Caco-2 (cell line): ENCODE measurements around the gene PAFAH2. TPM values are rescaled to one million over a fixed set of nuclear protein-coding genes. Genes with fewer than 3 reads are reported as not detected.

Experiments used
- BruUV-seq: library from RNA; stranded (reverse); fragments of 400-500 nt; replicated peaks from 2 replicates; lab custom pipeline; 2021; lab: Mats Ljungman, UMichigan
- CTCF ChIA-PET: fragments of 300-600 bp; sonication (Branson Sonifier 250); formaldehyde crosslinking; loops from one replicate; lab custom pipeline; 2022; ENCODE audit warnings: antibody characterized with exemption; lab: Charles Lee
- POLR2A ChIA-PET: fragments of 300-600 bp; sonication (Branson Sonifier 250); formaldehyde crosslinking; loops from one replicate; lab custom pipeline; 2022; ENCODE audit warnings: antibody characterized with exemption; lab: Charles Lee
- DNase-seq, 2 experiments: peaks; one replicate each; pipeline versions ENCODE4 v3.0.0 to v3.0.0-alpha.2; 2020 to 2022
- H3K27me3 ChIP-seq: replicated peaks from 2 replicates; pipeline ENCODE4 v1.6.0; 2011; ENCODE audit warnings: low read length; ENCODE audit not compliant: control insufficient read depth, insufficient read depth
- H3K36me3 ChIP-seq: 2 replicates; pipeline ENCODE4 v1.5.1; 2011; ENCODE audit warnings: low read length; ENCODE audit not compliant: control insufficient read depth, insufficient read depth
- H3K4me1 ChIP-seq: fragments of 250-450 bp; sonication (Bioruptor Pico); 2 replicates; pipeline ENCODE4 v1.5.1; 2020; ENCODE audit warnings: mild to moderate bottlenecking
- H3K4me3 ChIP-seq: 2 replicates; pipeline ENCODE4 v1.5.1; 2011; ENCODE audit warnings: low read depth, mild to moderate bottlenecking, control low read depth, low read length
- H3K9me3 ChIP-seq: fragments of 250-450 bp; sonication (Bioruptor Pico); 2 replicates; pipeline ENCODE4 v1.5.1; 2020; ENCODE audit warnings: mild to moderate bottlenecking, moderate library complexity
- H3K27ac Mint-ChIP-seq: one replicate; pipeline ENCODE4 v1.8.0; 2022; ENCODE audit warnings: mixed read lengths; ENCODE audit not compliant: unreplicated experiment
- H3K27me3 Mint-ChIP-seq: one replicate; pipeline ENCODE4 v1.8.0; 2022; ENCODE audit warnings: mixed read lengths; ENCODE audit not compliant: insufficient read depth, unreplicated experiment
- H3K36me3 Mint-ChIP-seq: one replicate; pipeline ENCODE4 v1.8.0; 2022; ENCODE audit warnings: mild to moderate bottlenecking, mixed read lengths; ENCODE audit not compliant: insufficient read depth, unreplicated experiment
- H3K4me1 Mint-ChIP-seq: one replicate; pipeline ENCODE4 v1.8.0; 2022; ENCODE audit warnings: low read depth, mixed read lengths; ENCODE audit not compliant: unreplicated experiment
- H3K4me3 Mint-ChIP-seq: one replicate; pipeline ENCODE4 v1.8.0; 2022; ENCODE audit warnings: mild to moderate bottlenecking, moderate library complexity, mixed read lengths; ENCODE audit not compliant: unreplicated experiment
- H3K9me3 Mint-ChIP-seq: one replicate; pipeline ENCODE4 v1.8.0; 2022; ENCODE audit warnings: mixed read lengths; ENCODE audit not compliant: unreplicated experiment
- intact Hi-C: fragments of 100-400 bp; cut with micrococcal nuclease; formaldehyde crosslinking; loops from one replicate; pipeline ENCODE4 v1.10.0; 2022; ENCODE audit not compliant: unreplicated experiment
- total RNA-seq: library from RNA; stranded (reverse); gene quantifications from 2 replicates; pipeline ENCODE4 v1.2.3, GENCODE V29; 2022
- TF ChIP-seq, protein P1 (sequence below), 2 experiments: fragments of 200-600 bp in 1 of 2; IDR thresholded peaks; 1 replicate in 1 of 2; 2 replicates in 1 of 2; pipeline versions ENCODE4 v1.5.1 to v1.8.0; 2011 to 2022; ENCODE audit warnings: antibody characterized with exemption in 1 of 2, control low read depth in 1 of 2, inconsistent platforms in 1 of 2, low read depth in 1 of 2, low read length in 1 of 2, mild to moderate bottlenecking in 1 of 2, moderate library complexity in 1 of 2; ENCODE audit not compliant: insufficient read depth in 1 of 2, severe bottlenecking in 1 of 2, unreplicated experiment in 1 of 2

PAFAH2 gene
- total RNA-seq, 1 experiment from 2014 or later = 8.0 TPM

DNA sequence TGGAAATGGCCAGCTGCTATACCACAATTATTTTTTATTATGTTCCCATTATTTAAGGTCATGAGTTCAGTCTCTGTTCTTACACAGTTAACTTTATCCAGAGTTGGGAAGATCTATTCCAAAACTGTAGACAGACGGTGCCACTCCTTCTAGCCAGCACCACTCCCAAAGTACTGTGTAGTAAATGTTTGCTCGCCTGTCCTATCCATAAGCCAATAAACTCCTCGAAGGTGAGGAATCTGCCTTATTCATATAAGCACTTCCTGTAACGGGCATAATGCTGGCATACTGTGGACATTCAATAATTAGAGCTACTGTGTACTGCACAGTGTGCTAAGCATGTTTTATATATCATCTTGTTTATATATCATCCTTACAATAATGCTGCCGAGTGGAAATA lies 65.5 kb downstream of the PAFAH2 start:
- no peak for DNase-seq
- Mint-ChIP-seq H3K27me3 (no peaks in the 10 kb centered on the region), H3K9me3 (no peaks in the 10 kb centered on the region), H3K27ac (no peak overlapping the region), H3K4me3 (no peak overlapping the region), H3K36me3 (no peaks in the 10 kb centered on the region), H3K4me1 (peaks cover 7% of the 10 kb centered on the region)
- CTCF ChIA-PET = no interaction called here
- Histone ChIP-seq H3K9me3 (no peaks in the 10 kb centered on the region), H3K4me1 (no peaks in the 10 kb centered on the region), H3K36me3 (no peaks in the 10 kb centered on the region), H3K27me3 (no peaks in the 10 kb centered on the region), H3K4me3 (no peak overlapping the region)
- no TSS peak for BruUV-seq
- POLR2A ChIA-PET = no interaction called here
- intact Hi-C loops = no loop called here
- TF ChIP-seq, protein P1, sequence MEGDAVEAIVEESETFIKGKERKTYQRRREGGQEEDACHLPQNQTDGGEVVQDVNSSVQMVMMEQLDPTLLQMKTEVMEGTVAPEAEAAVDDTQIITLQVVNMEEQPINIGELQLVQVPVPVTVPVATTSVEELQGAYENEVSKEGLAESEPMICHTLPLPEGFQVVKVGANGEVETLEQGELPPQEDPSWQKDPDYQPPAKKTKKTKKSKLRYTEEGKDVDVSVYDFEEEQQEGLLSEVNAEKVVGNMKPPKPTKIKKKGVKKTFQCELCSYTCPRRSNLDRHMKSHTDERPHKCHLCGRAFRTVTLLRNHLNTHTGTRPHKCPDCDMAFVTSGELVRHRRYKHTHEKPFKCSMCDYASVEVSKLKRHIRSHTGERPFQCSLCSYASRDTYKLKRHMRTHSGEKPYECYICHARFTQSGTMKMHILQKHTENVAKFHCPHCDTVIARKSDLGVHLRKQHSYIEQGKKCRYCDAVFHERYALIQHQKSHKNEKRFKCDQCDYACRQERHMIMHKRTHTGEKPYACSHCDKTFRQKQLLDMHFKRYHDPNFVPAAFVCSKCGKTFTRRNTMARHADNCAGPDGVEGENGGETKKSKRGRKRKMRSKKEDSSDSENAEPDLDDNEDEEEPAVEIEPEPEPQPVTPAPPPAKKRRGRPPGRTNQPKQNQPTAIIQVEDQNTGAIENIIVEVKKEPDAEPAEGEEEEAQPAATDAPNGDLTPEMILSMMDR (IDR thresholded peaks at IDR 0.05; ENCODE audit: insufficient read depth in 1 of 2, low read depth in 1 of 2, low read length in 1 of 2, severe bottlenecking in 1 of 2, unreplicated experiment in 1 of 2) = no peak

DNA sequence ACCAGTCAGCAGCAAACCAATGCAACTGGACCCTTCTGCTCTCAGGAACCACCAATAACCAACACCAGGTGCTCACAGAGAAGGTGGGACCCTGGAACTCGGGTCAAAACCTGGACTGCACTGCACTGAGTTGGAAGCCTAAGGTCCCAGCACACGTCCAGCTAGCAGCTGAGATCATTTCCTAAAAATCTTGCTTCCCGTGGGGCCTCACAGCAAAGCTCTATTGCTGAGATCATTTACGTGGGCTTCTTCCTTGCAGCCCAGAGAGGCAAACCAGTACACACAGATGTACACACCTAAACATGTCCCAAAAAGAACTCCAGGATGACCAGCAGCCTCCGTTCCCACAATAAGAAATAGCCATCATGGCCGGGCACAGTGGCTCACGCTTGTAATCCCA lies 68.8 kb downstream of the PAFAH2 start:
- Histone ChIP-seq H3K4me3 (no peak overlapping the region), H3K36me3 (no peaks in the 10 kb centered on the region), H3K9me3 (no peaks in the 10 kb centered on the region), H3K4me1 (no peaks in the 10 kb centered on the region), H3K27me3 (no peaks in the 10 kb centered on the region)
- no peaks in the 10 kb centered on the region for H3K27me3 Mint-ChIP-seq
- peaks cover 7% of the 10 kb centered on the region for H3K4me1 Mint-ChIP-seq
- intact Hi-C loops = no loop called here
- no peak for DNase-seq
- ChIA-PET POLR2A (no interaction called here), CTCF (no interaction called here)
- no peak overlapping the region for H3K4me3 Mint-ChIP-seq
- no peaks in the 10 kb centered on the region for H3K9me3 Mint-ChIP-seq
- TF ChIP-seq, protein P1 (IDR thresholded peaks at IDR 0.05; ENCODE audit: insufficient read depth in 1 of 2, low read depth in 1 of 2, low read length in 1 of 2, severe bottlenecking in 1 of 2, unreplicated experiment in 1 of 2) = no peak
- H3K27ac Mint-ChIP-seq = no peak overlapping the region
- no peaks in the 10 kb centered on the region for H3K36me3 Mint-ChIP-seq
- BruUV-seq = no TSS peak

GRCh38 chr1:25927521-25928265 lies 70.2 kb downstream of the PAFAH2 start:
- no peak overlapping the region for H3K4me3 ChIP-seq
- Mint-ChIP-seq H3K4me1 (no peaks in the 10 kb centered on the region), H3K4me3 (no peak overlapping the region), H3K27ac (no peak overlapping the region), H3K36me3 (no peaks in the 10 kb centered on the region), H3K9me3 (no peaks in the 10 kb centered on the region), H3K27me3 (no peaks in the 10 kb centered on the region)
- no peak for DNase-seq
- H3K9me3 ChIP-seq = no peaks in the 10 kb centered on the region
- H3K4me1 ChIP-seq = no peaks in the 10 kb centered on the region
- TF ChIP-seq, protein P1 (IDR thresholded peaks at IDR 0.05; ENCODE audit: insufficient read depth in 1 of 2, low read depth in 1 of 2, low read length in 1 of 2, severe bottlenecking in 1 of 2, unreplicated experiment in 1 of 2) = no peak
- POLR2A ChIA-PET = no interaction called here
- no peaks in the 10 kb centered on the region for H3K36me3 ChIP-seq
- H3K27me3 ChIP-seq = no peaks in the 10 kb centered on the region
- intact Hi-C loops = no loop called here
- BruUV-seq = no TSS peak
- CTCF ChIA-PET = no interaction called here
